ENCODE data around the gene SLC31A1. TPM values are rescaled to one million over a fixed set of nuclear protein-coding genes. Genes with fewer than 3 reads are reported as not detected.
A peak's percentile ranks its signal among the peaks of the same experiment; 100 is the strongest.

The SLC31A1 gene
- total and polyA plus RNA-seq, 2 experiments from 2014 or later, result 19.7 to 32.6 TPM

DNA sequence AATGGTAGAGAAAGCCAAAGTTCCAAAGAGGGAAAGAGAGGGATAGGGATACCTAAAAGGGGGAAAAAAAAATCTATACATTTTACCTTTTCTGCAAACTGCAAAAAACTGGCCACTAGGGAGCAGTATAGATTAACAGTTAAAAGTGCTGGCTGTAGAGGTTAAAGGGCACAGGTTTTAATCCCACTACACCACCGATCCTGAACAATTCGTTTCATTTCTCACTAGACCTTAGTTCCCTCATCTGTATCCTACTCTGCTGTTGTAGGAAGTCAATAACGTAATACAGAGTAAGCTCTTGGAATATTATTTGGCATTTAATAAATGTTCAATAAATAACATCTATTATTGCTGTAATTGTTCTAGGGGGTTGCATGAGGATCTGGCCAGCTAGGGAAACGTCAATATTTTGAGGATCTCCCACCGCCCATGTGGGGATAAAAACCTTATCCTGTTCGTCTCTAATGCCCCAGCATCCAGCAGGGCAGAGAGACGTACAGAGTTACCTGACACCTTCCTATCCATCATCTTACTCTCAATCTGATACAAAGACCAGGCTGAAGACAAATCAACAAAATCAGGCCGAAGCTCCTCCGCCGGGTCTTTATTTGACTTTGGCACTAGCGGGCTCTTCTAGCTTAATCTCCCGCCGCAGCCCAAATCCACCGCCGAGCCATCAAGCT is 53.3 kb downstream of the SLC31A1 start:
- Histone ChIP-seq H3K4me3 (peak overlapping the region; percentile 65), H3K27ac (peak overlapping the region; percentile 95), H3K4me1 (ENCODE audit: low read depth) (peaks cover 8% of the 10 kb centered on the region), H3K36me3 (peaks cover 43% of the 10 kb centered on the region), H3K27me3 (no peaks in the 10 kb centered on the region), H3K9me3 (ENCODE audit: low read depth) (no peaks in the 10 kb centered on the region)
- TF ChIP-seq CTCF (IDR thresholded peaks at IDR 0.05; ENCODE audit: low read depth, low read length), result peak; percentile 58
- DNase-seq (ENCODE audit: low read depth in 1 of 2, low spot score in 1 of 2), result peak; percentile 70 to 79

- Histone ChIP-seq H3K27me3 (no peaks in the 10 kb centered on the region), H3K36me3 (peaks cover 48% of the 10 kb centered on the region), H3K4me3 (peak within 1 kb of the TSS; percentile 65), H3K9me3 (ENCODE audit: low read depth) (no peaks in the 10 kb centered on the region), H3K4me1 (ENCODE audit: low read depth) (peaks cover 8% of the 10 kb centered on the region), H3K27ac (peak within 1 kb of the TSS; percentile 95)
- DNase-seq (ENCODE audit: low read depth in 1 of 2, low spot score in 1 of 2), result peak; percentile 99
- no peak for TF ChIP-seq CTCF (IDR thresholded peaks at IDR 0.05; ENCODE audit: low read depth, low read length)
Measured at GRCh38 chr9:113275157-113276131, 54.1 kb downstream of the SLC31A1 start, which contains the start of the genes CDC26 and PRPF4. TSS of gene CDC26 (minus strand) at chr9:113275572. CDS start at chr9:113272507, 3,065 bp downstream. TSS of gene PRPF4 (plus strand) at chr9:113275658. CDS start at chr9:113275744, 86 bp downstream.

DNA sequence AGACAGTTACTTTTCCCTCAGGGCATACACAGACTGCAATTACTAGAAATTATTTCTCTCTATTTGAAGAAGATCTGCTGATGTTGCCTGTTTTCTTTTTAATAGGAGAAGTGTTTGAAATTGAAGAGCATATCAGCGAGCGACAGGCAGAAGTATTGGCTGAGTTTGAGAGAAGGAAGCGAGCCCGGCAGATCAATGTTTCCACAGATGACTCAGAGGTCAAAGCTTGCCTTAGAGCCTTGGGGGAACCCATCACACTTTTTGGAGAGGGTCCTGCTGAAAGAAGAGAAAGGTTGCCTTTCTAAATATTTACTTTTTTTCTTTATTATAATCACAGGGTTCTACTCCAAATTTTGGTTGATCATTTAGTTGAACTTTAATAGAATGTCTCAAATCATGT is 57.5 kb downstream of the SLC31A1 start:
- no peak overlapping the region for H3K27ac ChIP-seq
- no peaks in the 10 kb centered on the region for H3K9me3 ChIP-seq (ENCODE audit: low read depth)
- peaks cover 49% of the 10 kb centered on the region for H3K36me3 ChIP-seq
- DNase-seq (ENCODE audit: low read depth in 1 of 2, low spot score in 1 of 2), result no peak
- no peaks in the 10 kb centered on the region for H3K27me3 ChIP-seq
- H3K4me1 ChIP-seq (ENCODE audit: low read depth), result peaks cover 8% of the 10 kb centered on the region
- no peak overlapping the region for H3K4me3 ChIP-seq
- TF ChIP-seq CTCF (IDR thresholded peaks at IDR 0.05; ENCODE audit: low read depth, low read length), result no peak

DNA sequence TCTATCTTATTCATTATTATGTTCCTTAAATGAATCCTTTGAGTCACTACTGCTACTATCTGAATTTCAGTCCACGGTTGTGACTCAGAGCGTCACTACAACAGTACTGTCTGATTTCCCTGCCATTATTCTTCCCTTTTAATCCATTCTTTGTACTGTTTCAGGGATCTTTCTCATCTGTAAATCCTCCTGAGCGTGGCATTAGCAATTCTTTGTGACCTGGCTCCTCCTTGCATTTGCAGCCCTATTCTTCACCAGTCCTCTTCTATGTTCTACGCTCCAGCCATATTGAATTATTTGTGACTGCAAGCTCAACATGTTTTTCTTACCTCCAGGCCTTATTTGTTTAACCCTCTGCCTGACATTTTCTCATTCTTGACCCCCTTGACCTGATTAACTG is 60.0 kb downstream of the SLC31A1 start:
- Histone ChIP-seq H3K4me1 (ENCODE audit: low read depth) (peaks cover 4% of the 10 kb centered on the region), H3K36me3 (peaks cover 70% of the 10 kb centered on the region), H3K4me3 (no peak overlapping the region), H3K27me3 (no peaks in the 10 kb centered on the region), H3K27ac (no peak overlapping the region), H3K9me3 (ENCODE audit: low read depth) (no peaks in the 10 kb centered on the region)
- DNase-seq (ENCODE audit: low read depth in 1 of 2, low spot score in 1 of 2), result no peak
- no peak for TF ChIP-seq CTCF (IDR thresholded peaks at IDR 0.05; ENCODE audit: low read depth, low read length)

GRCh38 chr9:113289091-113289490 is 67.7 kb downstream of the SLC31A1 start:
- Histone ChIP-seq H3K9me3 (ENCODE audit: low read depth) (no peaks in the 10 kb centered on the region), H3K4me3 (no peak overlapping the region), H3K4me1 (ENCODE audit: low read depth) (no peaks in the 10 kb centered on the region), H3K27ac (no peak overlapping the region), H3K27me3 (no peaks in the 10 kb centered on the region), H3K36me3 (peaks cover 79% of the 10 kb centered on the region)
- no peak for TF ChIP-seq CTCF (IDR thresholded peaks at IDR 0.05; ENCODE audit: low read depth, low read length)
- no peak for DNase-seq (ENCODE audit: low read depth in 1 of 2, low spot score in 1 of 2)

All from cardiac muscle cell (in vitro differentiated cells and primary cell).